ENCODE results near the gene VWA1. TPM values are rescaled to one million over a fixed set of nuclear protein-coding genes. Genes with fewer than 3 reads are reported as not detected.

VWA1 gene, protein sequence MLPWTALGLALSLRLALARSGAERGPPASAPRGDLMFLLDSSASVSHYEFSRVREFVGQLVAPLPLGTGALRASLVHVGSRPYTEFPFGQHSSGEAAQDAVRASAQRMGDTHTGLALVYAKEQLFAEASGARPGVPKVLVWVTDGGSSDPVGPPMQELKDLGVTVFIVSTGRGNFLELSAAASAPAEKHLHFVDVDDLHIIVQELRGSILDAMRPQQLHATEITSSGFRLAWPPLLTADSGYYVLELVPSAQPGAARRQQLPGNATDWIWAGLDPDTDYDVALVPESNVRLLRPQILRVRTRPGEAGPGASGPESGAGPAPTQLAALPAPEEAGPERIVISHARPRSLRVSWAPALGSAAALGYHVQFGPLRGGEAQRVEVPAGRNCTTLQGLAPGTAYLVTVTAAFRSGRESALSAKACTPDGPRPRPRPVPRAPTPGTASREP
- polyA plus RNA-seq (2011; rRNA removed), result 1.7 and 2.0 TPM in 2 replicates
- polyA minus RNA-seq (2011; rRNA and poly(A)+ RNA removed), result 0.43 and 0.87 TPM in 2 replicates

DNA sequence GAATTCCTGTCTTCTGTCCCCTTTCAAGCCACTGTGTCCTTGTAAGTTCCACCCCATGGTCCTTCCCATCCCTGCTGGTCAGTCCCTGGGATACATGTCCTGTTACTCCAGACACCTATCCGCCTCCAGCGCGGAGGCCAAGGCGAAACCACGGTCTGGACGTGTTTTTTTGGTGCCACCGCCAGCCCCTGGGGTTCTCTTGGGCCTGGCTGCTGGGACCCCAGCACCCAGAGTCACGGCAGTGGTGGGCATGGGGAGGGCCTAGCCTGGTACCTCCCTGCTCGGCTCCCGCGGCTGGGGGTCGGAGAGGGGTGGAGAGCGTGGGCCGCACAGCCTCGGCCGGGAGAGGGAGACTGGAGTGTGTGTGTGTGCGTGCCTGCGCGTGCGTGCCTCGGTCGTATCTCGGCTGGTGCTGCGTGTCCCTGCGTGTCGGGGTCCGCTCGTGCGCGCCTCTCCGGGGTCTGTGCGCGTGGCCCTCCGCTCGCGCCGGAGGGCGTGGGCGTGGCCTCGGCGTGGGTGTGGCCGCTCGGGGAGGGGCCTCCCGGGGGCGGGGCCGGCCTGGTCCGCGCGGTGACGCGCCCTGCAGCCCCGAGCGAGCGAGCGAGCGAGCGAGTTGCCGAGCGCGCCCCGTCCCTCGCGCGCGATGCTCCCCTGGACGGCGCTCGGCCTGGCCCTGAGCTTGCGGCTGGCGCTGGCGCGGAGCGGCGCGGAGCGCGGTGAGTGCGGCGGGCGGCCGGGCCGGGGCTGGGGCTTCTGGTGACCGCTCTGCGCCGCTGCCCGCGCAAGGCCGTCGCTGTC is at the start of gene VWA1:
VWA1 (plus strand) TSS at position 585 of the 798 bp plus-strand sequence; CDS start at position 644, 59 bp downstream.
- Histone ChIP-seq H3K36me3 (ENCODE audit: control insufficient read depth, insufficient read depth, low read length) (no peaks in the 10 kb centered on the region), H3K4me3 (ENCODE audit: low read depth, low read length) (peak within 1 kb of the TSS; percentile 46), H3K27me3 (ENCODE audit: control insufficient read depth, insufficient read depth, low read length) (peaks cover 4% of the 10 kb centered on the region; the same call in 1 of the 2 replicates)
- TF ChIP-seq, protein P1, sequence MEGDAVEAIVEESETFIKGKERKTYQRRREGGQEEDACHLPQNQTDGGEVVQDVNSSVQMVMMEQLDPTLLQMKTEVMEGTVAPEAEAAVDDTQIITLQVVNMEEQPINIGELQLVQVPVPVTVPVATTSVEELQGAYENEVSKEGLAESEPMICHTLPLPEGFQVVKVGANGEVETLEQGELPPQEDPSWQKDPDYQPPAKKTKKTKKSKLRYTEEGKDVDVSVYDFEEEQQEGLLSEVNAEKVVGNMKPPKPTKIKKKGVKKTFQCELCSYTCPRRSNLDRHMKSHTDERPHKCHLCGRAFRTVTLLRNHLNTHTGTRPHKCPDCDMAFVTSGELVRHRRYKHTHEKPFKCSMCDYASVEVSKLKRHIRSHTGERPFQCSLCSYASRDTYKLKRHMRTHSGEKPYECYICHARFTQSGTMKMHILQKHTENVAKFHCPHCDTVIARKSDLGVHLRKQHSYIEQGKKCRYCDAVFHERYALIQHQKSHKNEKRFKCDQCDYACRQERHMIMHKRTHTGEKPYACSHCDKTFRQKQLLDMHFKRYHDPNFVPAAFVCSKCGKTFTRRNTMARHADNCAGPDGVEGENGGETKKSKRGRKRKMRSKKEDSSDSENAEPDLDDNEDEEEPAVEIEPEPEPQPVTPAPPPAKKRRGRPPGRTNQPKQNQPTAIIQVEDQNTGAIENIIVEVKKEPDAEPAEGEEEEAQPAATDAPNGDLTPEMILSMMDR (IDR thresholded peaks at IDR 0.05; ENCODE audit: insufficient read depth, low read depth, low read length), result no peak
- DNase-seq (ENCODE audit: low read depth), result no peak
- ChIA-PET CTCF (no interaction called here), POLR2A (no interaction called here)

- Histone ChIP-seq H3K36me3 (ENCODE audit: control insufficient read depth, insufficient read depth, low read length) (peaks cover 38% of the 10 kb centered on the region), H3K27me3 (ENCODE audit: control insufficient read depth, insufficient read depth, low read length) (no peaks in the 10 kb centered on the region), H3K4me3 (ENCODE audit: low read depth, low read length) (no peak overlapping the region)
- TF ChIP-seq, protein P1 (IDR thresholded peaks at IDR 0.05; ENCODE audit: insufficient read depth, low read depth, low read length), result no peak
- POLR2A ChIA-PET, result no interaction called here
- CTCF ChIA-PET, result interaction anchor here (0.7 kb wide), 1 partner anchor 11 kb away, joined by 3 read pairs; the partner anchor contains the start of gene AURKAIP1
- no peak for DNase-seq (ENCODE audit: low read depth)
Observed at GRCh38 chr1:1385931-1386330, 49.6 kb upstream of the VWA1 start.

GRCh38 chr1:1387098-1388077 is 48.1 kb upstream of the VWA1 start:
- Histone ChIP-seq H3K36me3 (ENCODE audit: control insufficient read depth, insufficient read depth, low read length) (peaks cover 40% of the 10 kb centered on the region), H3K4me3 (ENCODE audit: low read depth, low read length) (no peak overlapping the region), H3K27me3 (ENCODE audit: control insufficient read depth, insufficient read depth, low read length) (no peaks in the 10 kb centered on the region)
- ChIA-PET CTCF (interaction anchor here (0.6 to 1.8 kb wide), 3 partner anchors 8 to 15 kb away, joined by 4 to 8 read pairs (median 4); partner anchors contain the start of gene CCNL2), POLR2A (no interaction called here)
- TF ChIP-seq, protein P1 (IDR thresholded peaks at IDR 0.05; ENCODE audit: insufficient read depth, low read depth, low read length), result no peak
- DNase-seq (ENCODE audit: low read depth), result no peak

GRCh38 chr1:1388078-1388472 is 47.4 kb upstream of the VWA1 start:
- POLR2A ChIA-PET, result no interaction called here
- CTCF ChIA-PET, result interaction anchor here (1.8 to 2.4 kb wide), 2 partner anchors 11 to 16 kb away, joined by 7 to 8 read pairs; partner anchors contain the start of gene CCNL2
- H3K27me3 ChIP-seq (ENCODE audit: control insufficient read depth, insufficient read depth, low read length), result no peaks in the 10 kb centered on the region
- H3K4me3 ChIP-seq (ENCODE audit: low read depth, low read length), result no peak overlapping the region
- TF ChIP-seq, protein P1 (IDR thresholded peaks at IDR 0.05; ENCODE audit: insufficient read depth, low read depth, low read length), result no peak
- peaks cover 46% of the 10 kb centered on the region for H3K36me3 ChIP-seq (ENCODE audit: control insufficient read depth, insufficient read depth, low read length)
- DNase-seq (ENCODE audit: low read depth), result no peak
